ENCODE measurements around the gene CYB5D1.
A peak's percentile ranks its signal among the peaks of the same experiment; 100 is the strongest.
"Not testable (repeated sequence)": the region's sequence is repeated elsewhere in the genome, so short reads cannot be mapped to it uniquely, and the experiment has no call there.

The CYB5D1 gene, protein sequence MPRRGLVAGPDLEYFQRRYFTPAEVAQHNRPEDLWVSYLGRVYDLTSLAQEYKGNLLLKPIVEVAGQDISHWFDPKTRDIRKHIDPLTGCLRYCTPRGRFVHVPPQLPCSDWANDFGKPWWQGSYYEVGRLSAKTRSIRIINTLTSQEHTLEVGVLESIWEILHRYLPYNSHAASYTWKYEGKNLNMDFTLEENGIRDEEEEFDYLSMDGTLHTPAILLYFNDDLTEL

DNA sequence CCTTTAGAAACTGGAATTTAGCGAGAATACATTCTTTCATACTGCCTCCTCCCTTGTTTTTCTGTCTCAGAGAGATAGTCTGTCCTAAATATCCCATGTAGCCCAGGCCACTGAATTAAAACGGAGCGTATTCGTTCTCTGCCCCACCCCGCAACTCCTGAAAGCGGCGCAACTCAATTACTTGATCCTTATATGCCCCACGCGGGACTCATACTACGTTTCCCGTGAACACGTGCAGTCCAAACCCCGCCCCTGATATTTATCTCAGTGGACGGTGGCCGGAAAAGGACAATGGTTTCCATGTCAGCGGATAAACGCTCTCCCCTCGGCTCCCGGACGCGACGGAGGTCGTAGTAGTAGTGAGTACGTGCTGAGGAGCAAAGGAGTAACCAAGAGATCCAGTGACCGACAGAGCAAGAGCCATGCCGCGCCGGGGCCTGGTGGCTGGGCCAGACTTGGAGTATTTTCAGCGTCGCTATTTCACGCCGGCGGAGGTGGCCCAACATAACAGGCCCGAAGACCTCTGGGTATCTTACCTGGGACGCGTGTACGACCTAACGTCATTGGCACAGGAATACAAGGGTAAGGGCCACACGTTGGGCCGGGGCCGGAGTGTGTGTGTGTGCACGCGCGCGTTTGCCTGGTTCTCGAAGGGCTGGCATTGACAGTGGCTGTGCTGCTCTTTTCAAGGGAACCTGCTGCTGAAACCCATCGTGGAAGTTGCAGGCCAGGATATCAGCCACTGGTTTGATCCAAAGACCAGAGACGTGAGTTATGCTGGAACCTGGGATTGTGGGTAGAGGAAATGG lies at the start of gene CYB5D1:
CYB5D1 (plus strand) TSS at position 291 of the 809 bp plus-strand sequence; CDS start at position 423, 132 bp downstream.
- H3K4me3 ChIP-seq (ENCODE audit: low read depth, low read length) = peak within 1 kb of the TSS; percentile 90

DNA sequence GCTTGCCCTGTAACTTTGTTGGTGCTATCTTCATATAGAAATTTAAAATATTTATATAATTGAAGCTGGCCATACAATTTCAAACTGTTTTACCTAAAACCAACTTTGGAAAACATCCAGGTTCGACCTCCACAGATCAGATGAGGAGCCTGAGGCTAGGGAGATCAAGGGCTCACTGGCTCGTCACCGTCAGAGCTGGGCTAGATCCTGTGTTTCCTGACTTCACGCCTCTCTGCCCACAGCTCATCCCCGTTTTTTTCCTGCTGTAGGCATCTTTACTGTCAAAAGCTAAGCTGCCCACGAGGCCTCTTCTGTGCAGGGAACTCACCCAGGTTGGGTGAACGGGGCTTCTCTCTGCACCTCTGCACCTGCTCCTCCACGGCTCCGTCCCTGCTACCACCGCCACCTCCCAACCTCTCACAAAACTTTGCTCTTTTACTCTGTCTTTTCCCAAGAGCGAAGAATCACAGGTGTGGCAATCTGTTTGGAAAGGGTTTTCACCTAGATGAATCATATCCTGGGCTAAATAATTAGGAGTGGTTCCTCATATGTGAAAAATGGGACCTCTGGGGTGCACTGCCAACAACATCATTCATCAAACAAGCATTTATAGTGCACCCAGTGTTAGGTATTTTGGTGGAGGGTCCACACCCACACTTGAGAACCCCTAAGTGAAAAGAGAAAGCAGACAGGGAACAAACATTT lies 48.6 kb upstream of the CYB5D1 start:
- no peak overlapping the region for H3K4me3 ChIP-seq (ENCODE audit: low read depth, low read length)

DNA sequence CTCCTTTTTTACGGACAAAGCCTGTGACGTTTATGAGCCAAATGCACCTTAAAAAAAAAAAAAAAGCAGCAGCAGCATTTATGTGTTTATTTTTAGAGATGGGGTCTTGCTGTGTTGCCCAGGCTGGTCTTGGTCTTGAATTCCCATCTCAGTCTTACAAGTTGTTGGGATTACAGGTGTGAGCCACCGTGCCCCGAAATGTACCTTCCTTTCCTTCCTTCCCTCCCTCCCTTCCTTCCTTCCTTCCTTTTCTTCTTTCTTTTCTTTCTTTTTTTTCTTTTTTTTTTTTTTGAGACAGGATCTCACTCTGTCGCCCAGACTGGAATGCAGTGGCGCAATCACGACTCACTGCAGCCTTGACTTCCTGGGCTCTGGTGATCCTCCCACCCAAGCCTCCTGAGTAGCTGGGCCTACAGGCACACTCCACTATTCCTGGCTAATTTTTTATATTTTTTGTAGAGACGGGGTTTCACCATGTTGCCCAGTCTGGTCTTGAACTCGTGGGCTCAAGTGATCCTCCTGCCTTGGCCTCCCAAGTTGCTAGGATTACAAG lies 47.9 kb upstream of the CYB5D1 start:
- not testable (repeated sequence) for H3K4me3 ChIP-seq (ENCODE audit: low read depth, low read length)

DNA sequence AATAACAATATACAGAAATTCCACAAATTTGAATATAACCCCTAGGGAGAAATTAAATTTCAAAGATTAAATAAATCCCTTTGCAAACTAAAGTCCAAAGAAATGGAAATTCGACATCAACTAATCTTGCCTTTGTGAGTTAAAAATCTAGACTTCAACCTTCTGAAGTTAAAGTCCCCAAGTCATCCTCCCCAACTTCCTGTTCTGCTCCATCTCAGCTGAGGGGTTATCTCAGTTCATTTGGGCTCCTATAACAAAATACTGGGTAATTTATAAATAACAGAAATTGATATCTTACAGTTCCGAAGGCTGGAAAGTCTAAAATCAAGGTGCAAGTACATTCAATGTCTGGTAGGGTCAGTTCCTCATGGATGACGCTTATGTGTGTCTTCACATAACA lies 46.6 kb upstream of the CYB5D1 start:
- no peak overlapping the region for H3K4me3 ChIP-seq (ENCODE audit: low read depth, low read length)

DNA sequence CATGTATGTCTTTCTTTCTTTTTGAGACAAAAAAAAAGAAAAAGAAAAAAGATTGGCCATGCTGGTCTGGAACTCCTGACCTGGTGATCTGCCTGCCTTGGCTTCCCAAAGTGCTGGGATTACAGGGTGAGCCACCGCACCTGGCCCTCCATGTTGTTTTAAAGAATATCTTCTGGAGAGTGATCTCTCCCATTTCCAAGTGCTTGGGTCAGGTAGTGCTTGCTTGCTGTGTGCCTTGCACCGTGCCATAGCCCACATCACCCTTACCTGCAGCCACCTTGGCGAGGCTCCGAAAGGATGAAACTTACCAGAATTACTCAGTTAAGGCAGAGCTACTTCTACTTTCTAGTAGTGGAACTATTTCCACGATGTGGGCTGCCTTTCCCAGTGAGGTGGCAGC lies 42.8 kb upstream of the CYB5D1 start:
- no peak overlapping the region for H3K4me3 ChIP-seq (ENCODE audit: low read depth, low read length)

DNA sequence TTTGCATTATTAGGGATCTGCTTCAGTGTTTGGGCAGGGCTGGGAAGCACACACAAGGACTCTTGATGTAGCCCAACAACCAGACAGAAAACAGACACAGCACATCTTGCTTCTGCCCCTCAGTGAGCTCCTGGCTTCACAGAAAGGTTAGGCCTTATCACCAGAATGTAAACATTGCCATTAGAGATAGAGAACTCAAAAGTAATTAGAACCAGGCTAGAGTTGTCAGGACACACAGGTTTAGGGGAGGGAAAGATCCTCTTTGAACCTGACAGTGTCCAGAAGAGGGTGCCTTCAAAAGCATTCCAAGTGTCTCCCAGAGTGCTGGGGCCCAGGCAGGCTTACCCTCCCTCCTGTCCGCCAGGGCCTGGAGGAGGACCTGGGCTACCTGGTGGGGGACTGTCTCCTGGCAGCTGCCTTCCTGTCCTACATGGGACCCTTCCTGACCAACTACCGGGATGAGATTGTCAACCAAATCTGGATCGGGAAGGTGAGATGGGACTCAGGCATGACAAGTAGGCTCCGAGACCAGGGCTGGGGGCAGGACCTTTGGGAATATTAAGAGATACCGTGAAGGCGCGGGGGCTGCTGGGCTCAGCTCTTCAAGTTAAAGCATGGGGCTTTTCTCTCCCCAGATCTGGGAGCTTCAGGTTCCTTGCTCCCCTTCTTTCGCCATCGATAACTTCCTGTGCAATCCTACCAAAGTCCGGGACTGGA lies 40.7 kb upstream of the CYB5D1 start:
- H3K4me3 ChIP-seq (ENCODE audit: low read depth, low read length) = no peak overlapping the region

DNA sequence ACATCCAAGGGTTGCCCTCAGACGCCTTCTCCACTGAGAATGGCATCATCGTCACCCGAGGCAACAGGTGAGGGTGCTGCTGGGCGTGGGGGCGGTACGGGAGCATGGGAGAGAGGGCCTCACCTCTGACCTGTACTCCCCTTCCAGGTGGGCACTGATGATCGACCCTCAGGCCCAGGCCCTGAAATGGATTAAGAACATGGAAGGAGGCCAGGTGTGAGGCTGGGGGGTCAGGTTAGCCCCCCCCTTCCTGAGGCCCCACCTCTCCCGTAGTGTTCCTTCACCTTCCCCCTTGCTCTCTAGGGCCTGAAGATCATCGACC lies 40.2 kb upstream of the CYB5D1 start:
- no peak overlapping the region for H3K4me3 ChIP-seq (ENCODE audit: low read depth, low read length)

DNA sequence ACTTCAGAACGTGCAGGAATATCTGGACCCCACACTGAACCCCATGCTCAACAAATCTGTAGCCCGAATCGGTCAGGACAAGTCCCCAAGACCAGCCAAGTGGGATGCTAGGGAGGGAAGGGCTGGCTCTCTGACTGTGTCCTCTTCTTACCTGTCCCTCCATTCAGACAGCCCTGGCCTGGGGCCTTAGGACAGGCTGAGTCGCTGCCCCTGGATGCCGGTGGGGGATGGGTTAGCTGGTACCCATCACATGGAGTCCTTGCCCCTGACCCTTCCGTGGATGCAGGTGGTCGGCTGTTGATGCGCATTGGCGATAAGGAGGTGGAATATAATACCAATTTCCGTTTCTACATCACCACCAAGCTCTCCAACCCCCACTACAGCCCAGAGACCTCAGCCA lies 39.8 kb upstream of the CYB5D1 start:
- no peak overlapping the region for H3K4me3 ChIP-seq (ENCODE audit: low read depth, low read length)

DNA sequence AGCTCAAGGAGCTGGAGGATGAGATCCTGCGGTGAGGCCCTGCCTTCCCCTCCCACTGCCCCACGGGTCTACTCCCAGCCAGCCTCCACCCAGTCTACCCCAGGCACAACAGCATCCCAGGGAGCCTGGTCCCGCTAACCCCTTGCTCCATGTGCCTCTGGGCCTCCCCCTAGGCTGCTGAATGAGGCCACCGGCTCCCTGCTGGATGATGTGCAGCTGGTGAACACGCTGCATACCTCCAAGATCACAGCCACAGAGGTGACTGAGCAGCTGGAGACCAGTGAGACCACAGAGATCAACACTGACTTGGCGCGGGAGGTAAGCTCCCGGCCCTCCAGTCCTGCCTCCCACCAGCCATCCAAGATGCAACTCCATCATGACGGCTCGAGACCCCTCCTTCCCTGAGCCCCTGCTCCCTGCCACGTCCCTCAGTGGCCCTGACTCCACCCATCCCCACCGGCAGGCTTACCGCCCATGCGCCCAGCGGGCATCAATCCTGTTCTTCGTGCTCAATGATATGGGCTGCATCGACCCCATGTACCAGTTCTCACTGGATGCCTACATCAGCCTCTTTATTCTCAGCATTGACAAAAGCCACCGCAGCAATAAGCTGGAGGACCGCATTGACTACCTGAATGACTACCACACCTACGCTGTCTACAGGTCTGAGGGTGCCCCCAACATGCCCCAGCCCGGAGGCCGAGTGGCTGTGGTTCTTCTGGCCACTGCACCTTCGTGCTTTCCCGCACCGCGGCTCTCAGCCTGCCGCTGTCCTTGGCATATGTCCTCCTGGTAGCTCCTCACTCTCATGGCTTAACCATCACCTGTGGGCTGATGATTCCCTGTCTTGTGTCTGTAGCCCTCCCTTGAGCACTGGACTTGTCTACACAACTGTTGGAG lies 38.8 kb upstream of the CYB5D1 start:
- H3K4me3 ChIP-seq (ENCODE audit: low read depth, low read length) = no peak overlapping the region

DNA sequence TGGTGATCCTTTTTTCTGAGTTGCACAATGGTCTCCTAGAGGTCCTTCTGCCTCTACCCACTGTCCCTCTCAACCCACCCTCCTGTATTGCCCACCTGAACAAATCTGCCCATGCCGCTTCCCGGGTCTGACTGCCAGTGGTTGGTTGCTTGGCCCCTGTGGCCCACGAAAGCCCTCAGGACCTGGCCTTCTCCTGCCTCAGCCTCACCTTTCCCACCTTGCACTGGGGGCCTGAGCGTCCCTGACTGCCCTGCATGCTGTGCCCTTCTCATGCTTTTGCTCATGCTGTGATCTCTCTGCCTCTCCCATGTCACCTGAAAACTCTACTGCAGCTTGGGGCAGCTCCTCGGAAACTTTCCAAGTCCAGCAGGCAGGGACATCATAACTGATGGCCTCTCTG lies 37.6 kb upstream of the CYB5D1 start:
- H3K4me3 ChIP-seq (ENCODE audit: low read depth, low read length) = no peak overlapping the region

DNA sequence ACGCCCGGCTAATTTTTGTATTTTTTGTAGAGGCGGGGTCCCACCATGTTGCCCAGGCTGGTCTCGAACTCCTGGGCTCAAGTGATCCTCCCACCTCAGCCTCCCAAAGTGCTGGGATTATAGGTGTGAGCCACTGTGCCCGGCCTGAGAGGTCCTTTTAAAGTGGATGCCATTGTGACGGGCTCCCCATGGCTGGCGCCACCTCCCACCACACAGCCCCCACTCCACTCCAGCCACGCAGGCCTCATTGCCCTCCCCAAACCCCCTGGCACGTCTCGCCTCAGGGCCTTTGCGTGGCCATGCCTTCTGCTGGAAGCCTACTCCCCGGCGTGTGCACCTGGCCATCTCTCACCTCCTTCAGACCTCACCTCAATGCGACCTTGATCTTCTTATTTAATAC lies 35.7 kb upstream of the CYB5D1 start:
- H3K4me3 ChIP-seq (ENCODE audit: low read depth, low read length) = no peak overlapping the region

DNA sequence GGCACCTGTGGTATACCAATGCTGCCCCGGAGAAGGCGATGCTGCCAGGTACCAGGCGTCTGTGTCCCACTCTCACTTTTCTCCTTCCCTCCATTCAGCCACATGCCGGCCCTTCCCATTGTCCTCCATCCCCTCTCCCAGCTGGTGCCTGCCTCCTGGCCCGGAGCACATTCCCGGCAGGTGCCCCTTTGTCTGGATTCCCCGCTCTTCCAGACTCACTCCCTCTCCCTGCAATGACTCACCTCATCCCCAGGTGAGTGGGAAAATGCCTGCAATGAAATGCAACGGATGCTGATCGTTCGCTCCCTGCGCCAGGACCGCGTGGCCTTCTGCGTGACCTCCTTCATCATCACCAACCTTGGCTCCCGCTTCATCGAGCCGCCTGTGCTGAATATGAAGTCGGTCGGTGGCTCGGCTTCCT lies 34.2 kb upstream of the CYB5D1 start:
- no peak overlapping the region for H3K4me3 ChIP-seq (ENCODE audit: low read depth, low read length)

DNA sequence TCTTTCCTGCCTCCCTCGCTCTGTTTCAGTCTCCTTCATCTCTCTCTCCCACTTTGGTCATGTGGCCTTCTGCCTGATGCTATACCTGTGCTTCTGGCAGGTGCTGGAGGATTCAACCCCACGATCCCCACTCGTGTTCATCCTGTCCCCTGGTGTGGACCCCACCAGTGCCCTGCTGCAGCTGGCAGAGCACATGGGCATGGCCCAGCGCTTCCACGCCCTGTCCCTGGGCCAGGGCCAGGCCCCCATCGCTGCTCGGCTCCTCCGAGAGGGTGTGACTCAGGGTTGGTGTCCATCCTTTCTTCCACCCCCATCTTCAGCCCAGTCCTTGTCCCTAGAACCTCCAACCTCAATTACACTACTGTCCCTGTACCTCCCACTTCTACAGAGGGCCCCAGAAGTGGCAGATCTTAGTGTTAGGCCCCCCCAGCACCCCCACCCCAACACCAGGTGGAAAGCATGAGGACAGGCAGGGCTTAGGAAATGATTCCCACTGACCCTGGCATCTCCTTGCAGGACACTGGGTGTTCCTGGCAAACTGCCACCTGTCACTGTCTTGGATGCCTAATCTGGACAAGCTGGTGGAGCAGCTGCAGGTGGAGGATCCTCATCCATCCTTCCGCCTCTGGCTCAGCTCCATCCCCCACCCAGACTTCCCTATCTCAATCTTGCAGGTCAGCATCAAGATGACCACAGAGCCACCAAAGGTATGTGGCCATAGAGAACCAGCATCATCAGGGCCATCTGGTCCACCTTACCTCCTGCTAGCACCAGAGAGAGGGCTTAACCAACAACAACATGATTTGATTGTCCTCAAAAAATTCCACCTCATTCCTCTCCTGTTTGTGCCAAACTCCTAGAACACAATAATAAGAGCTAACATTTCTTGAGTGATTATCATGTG lies 33.5 kb upstream of the CYB5D1 start:
- no peak overlapping the region for H3K4me3 ChIP-seq (ENCODE audit: low read depth, low read length)

DNA sequence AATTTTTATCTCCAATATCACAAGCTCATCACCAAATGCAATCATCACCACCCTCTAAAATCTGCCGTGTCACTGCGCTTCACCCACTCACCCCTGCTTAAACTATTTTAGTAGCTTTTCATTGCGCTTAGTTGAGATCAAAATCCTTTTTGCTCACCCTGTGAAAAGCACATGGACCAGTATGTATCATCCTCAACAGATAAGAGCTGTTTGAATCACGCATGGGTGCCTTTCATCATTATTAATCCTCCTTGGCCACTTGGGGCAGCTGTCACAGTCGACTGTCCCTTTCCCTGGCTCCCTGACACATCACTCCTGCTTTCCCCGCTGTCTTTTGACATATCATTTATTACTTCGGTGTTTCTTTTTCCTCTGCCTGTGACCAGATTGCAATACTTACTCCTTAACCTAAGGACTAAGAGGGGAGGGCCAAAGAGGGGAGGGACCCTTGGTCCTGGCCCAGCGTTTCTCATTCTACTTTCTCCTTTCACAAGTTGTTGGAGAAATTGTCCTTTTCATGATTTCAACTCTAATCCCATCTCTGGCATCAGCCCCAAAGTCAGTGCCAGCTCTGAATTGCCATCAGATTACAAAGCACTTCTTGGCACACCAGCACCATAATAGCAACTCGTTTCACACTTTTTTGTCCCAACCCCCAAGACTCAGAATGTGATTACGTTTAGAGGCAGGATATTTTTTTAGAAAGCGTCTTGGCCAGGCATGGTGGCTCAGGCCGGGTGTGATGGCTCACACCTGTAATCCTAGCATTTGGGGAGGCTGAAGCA lies 32.4 kb upstream of the CYB5D1 start:
- no peak overlapping the region for H3K4me3 ChIP-seq (ENCODE audit: low read depth, low read length)

DNA sequence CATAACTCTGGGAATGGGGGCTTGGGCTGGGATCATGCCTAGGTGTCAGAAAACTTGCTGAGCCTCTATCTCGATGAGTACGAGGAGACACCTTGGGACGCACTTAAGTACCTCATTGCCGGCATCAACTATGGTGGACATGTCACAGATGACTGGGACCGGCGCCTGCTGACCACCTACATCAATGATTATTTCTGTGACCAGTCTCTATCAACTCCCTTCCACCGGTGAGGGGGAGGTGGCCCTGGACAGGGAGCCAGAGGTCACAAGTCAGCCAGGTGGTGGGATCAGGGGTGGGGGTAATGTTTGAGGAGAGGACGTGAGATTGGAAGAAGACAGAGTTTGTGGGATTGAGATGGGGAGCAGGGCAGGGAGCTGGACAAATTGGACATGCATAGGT lies 27.2 kb upstream of the CYB5D1 start:
- H3K4me3 ChIP-seq (ENCODE audit: low read depth, low read length) = no peak overlapping the region

DNA sequence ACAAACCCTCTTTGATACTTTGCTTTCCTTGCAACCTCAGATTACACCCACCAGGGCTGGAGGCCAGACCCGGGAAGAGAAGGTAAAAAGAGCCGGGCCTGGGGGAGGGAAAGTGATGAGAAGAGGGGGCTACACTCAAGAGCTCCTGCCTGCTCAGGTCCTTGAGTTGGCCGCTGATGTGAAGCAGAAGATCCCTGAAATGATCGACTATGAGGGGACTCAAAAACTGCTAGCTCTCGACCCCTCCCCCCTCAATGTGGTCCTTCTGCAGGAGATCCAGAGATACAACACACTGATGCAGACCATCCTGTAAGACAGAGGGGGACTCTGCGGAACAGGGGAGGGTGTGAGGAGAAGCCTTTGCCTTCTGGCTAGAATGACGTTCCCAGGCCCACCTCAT lies 26.6 kb upstream of the CYB5D1 start:
- no peak overlapping the region for H3K4me3 ChIP-seq (ENCODE audit: low read depth, low read length)

DNA sequence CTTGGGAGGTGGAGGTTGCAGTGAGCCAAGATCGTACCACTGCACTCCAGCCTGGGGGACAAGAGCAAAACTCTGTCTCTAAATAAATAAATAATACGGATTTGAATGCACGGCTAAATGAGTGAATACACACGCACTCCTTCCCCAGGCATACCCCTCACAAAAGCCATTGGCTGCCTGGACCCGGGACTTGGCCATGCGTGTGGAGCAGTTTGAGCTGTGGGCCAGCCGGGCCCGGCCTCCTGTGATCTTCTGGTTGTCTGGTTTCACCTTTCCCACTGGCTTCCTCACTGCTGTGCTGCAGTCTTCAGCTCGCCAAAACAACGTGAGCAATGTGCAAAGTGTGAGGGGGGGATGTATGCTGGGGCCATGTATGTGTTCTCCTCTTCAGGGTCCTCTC lies 25.4 kb upstream of the CYB5D1 start:
- H3K4me3 ChIP-seq (ENCODE audit: low read depth, low read length) = no peak overlapping the region

DNA sequence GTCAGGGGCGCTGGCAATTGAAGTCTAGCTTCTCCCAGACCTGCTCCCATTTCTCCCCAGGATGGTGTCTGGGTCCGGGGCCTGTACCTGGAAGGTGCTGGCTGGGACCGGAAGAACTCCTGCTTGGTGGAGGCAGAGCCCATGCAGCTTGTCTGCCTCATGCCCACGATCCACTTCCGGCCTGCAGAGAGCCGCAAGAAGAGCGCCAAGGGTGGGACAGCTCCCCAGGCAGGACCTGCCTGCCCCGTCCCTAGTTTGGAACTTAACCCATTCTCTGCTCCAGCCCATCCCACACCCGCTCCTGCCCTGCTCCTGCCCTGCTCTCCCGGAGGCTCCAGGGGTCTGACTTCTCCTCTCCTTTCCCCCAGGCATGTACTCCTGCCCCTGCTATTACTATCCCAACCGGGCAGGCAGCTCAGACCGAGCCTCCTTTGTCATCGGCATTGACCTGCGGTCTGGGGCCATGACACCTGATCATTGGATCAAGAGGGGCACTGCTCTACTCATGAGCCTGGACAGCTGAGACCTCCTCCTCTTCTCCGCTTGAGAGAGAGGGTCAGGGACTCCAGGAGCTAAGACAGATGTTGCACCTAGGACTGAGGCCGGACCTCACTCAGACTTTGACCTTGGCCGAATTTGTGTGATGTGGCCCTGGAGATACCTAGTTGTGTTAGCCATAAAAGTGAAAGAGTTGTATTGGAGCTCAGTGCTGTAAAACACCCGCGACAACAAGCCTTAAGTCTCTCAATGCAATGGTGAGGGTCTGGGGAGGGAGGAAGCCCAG lies 24.6 kb upstream of the CYB5D1 start:
- peak overlapping the region; percentile 70 for H3K4me3 ChIP-seq (ENCODE audit: low read depth, low read length)

All from iPS-11a (cell line).